Measurements from ENCODE around the gene GPX2. TPM values are rescaled to one million over a fixed set of nuclear protein-coding genes. Genes with fewer than 3 reads are reported as not detected.

GPX2 gene
- total RNA-seq, 6 experiments from 2014 or later, result not detected

DNA sequence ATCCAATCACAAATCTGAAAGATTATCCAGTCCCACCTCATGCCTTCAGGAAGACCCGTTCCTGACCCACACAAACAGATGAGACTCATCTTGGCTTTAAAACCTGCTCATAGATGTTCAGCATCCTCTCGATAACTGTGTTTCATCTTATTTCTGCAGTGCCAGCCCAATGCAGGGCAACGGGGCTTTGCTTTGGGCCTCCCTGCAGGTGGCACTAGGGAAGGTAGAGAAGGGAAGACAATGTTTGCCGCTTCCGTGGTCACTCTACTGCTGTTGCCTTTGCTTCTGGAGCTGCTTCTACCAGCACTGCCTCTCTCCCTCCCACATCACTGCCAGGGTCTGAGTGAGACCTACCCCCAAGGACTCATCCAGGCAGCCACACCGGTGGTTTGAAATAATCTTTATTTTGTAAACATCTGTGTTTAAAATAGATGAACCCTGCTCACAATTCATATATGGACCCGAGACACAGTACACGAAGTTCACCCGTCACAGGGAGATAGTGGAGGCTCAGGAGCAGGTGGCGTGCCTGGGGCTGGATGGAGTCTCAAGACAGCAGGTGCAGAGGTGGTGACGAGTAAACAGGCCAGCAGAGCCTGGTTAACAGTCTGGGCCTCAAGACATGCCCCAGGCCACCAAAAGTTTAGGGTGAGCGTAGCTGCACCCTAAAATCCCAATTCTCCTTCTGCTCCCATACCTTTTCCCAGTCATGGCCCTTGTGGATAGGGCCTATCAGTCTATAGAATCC is 3.1 kb upstream of the GPX2 start:
- Mint-ChIP-seq H3K27ac (no peak overlapping the region), H3K9me3 (no peaks in the 10 kb centered on the region), H3K27me3 (ENCODE audit: insufficient read depth) (peaks cover 3% of the 10 kb centered on the region), H3K36me3 (ENCODE audit: low read depth) (peaks cover 8% of the 10 kb centered on the region; the same call in 1 of the 2 replicates), H3K4me1 (ENCODE audit: low read depth) (no peaks in the 10 kb centered on the region), H3K4me3 (no peak overlapping the region)
- TF ChIP-seq, protein P1, sequence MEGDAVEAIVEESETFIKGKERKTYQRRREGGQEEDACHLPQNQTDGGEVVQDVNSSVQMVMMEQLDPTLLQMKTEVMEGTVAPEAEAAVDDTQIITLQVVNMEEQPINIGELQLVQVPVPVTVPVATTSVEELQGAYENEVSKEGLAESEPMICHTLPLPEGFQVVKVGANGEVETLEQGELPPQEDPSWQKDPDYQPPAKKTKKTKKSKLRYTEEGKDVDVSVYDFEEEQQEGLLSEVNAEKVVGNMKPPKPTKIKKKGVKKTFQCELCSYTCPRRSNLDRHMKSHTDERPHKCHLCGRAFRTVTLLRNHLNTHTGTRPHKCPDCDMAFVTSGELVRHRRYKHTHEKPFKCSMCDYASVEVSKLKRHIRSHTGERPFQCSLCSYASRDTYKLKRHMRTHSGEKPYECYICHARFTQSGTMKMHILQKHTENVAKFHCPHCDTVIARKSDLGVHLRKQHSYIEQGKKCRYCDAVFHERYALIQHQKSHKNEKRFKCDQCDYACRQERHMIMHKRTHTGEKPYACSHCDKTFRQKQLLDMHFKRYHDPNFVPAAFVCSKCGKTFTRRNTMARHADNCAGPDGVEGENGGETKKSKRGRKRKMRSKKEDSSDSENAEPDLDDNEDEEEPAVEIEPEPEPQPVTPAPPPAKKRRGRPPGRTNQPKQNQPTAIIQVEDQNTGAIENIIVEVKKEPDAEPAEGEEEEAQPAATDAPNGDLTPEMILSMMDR (IDR thresholded peaks at IDR 0.05), result no peak
- no peak for DNase-seq

- H3K27me3 Mint-ChIP-seq (ENCODE audit: insufficient read depth), result peaks cover 3% of the 10 kb centered on the region
- TF ChIP-seq, protein P1 (IDR thresholded peaks at IDR 0.05), result no peak
- DNase-seq, result no peak
- no peak overlapping the region for H3K4me3 Mint-ChIP-seq
- no peak overlapping the region for H3K27ac Mint-ChIP-seq
- peaks cover 8% of the 10 kb centered on the region; the same call in 1 of the 2 replicates for H3K36me3 Mint-ChIP-seq (ENCODE audit: low read depth)
- H3K4me1 Mint-ChIP-seq (ENCODE audit: low read depth), result no peaks in the 10 kb centered on the region
- no peaks in the 10 kb centered on the region for H3K9me3 Mint-ChIP-seq
These were observed 2.3 kb upstream of the GPX2 start for GRCh38 chr14:64944861-64945260.

DNA sequence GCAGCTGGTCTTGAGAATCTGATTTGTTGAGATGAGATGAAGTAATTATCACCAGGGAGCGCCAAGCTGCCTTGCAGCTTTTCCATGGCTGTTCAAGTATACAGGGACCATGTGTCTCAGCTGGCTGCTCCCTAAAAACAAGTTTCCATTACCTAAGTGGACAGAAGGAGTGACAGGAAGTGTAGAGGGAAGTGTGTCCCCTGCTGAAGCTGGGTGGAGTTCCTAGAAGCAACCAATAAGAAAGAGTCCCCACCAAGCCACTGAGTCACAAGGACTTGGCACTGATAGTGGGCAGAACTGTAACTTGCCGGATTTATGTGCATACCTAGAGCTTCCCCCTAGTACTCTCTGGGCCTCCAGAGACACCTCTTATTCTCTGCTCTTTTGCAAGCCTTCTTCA is 1.5 kb upstream of the GPX2 start:
- TF ChIP-seq, protein P1 (IDR thresholded peaks at IDR 0.05), result no peak
- Mint-ChIP-seq H3K4me1 (ENCODE audit: low read depth) (no peaks in the 10 kb centered on the region), H3K4me3 (no peak overlapping the region), H3K36me3 (ENCODE audit: low read depth) (peaks cover 8% of the 10 kb centered on the region; the same call in 1 of the 2 replicates), H3K9me3 (no peaks in the 10 kb centered on the region), H3K27ac (no peak overlapping the region), H3K27me3 (ENCODE audit: insufficient read depth) (peaks cover 3% of the 10 kb centered on the region)
- no peak for DNase-seq

- H3K4me1 Mint-ChIP-seq (ENCODE audit: low read depth), result no peaks in the 10 kb centered on the region
- H3K4me3 Mint-ChIP-seq, result no peak overlapping the region
- no peak for DNase-seq
- no peaks in the 10 kb centered on the region for H3K9me3 Mint-ChIP-seq
- H3K36me3 Mint-ChIP-seq (ENCODE audit: low read depth), result peaks cover 8% of the 10 kb centered on the region; the same call in 1 of the 2 replicates
- peaks cover 3% of the 10 kb centered on the region for H3K27me3 Mint-ChIP-seq (ENCODE audit: insufficient read depth)
- TF ChIP-seq, protein P1 (IDR thresholded peaks at IDR 0.05), result no peak
- no peak overlapping the region for H3K27ac Mint-ChIP-seq
These were observed 1.0 kb upstream of the GPX2 start for GRCh38 chr14:64943556-64943955.

GRCh38 chr14:64940336-64940910 is 2.1 kb downstream of the GPX2 start:
- DNase-seq, result no peak
- peaks cover 3% of the 10 kb centered on the region; the same call in 1 of the 2 replicates for H3K27me3 Mint-ChIP-seq (ENCODE audit: insufficient read depth)
- no peaks in the 10 kb centered on the region for H3K9me3 Mint-ChIP-seq
- no peak overlapping the region for H3K27ac Mint-ChIP-seq
- H3K4me3 Mint-ChIP-seq, result no peak overlapping the region
- TF ChIP-seq, protein P1 (IDR thresholded peaks at IDR 0.05), result no peak
- H3K4me1 Mint-ChIP-seq (ENCODE audit: low read depth), result peaks cover 7% of the 10 kb centered on the region; the same call in 1 of the 2 replicates
- peaks cover 4% of the 10 kb centered on the region; the same call in 1 of the 2 replicates for H3K36me3 Mint-ChIP-seq (ENCODE audit: low read depth)

Data from HFFc6 (cell line).